ENCODE data around the gene PNMA6E. TPM values are rescaled to one million over a fixed set of nuclear protein-coding genes. Genes with fewer than 3 reads are reported as not detected.

Gene PNMA6E
- not detected for polyA plus RNA-seq (ENCODE audit: insufficient read length in 12 of 12)
- long read RNA-seq, donor 1: 0 reads
- long read RNA-seq, donor 2: 0 reads
- long read RNA-seq, donor 3: 0 reads
- long read RNA-seq, donor 4: 0 reads
- long read RNA-seq, donor 5: 0 reads
- long read RNA-seq, donor 6: 0 reads
- long read RNA-seq, donor 7: 0 reads
- long read RNA-seq, donor 8: 0 reads
- long read RNA-seq, donor 9: 0 reads
- long read RNA-seq, donor 10: 0 reads
- long read RNA-seq, donor 11: 0 reads

- DNase-seq: no peak
These were observed at the start of gene PNMA6E for GRCh38 chrX:153401133-153401764. Gene PNMA6E (minus strand): TSS chrX:153401350. CDS start chrX:153398849, 2,501 bp downstream.

GRCh38 chrX:153450949-153451277 lies 49.8 kb upstream of the PNMA6E start:
- DNase-seq: no peak

GRCh38 chrX:153450114-153450948 lies 49.2 kb upstream of the PNMA6E start:
- no peak for DNase-seq

GRCh38 chrX:153449368-153450113 lies 48.4 kb upstream of the PNMA6E start:
- DNase-seq: no peak

- DNase-seq: no peak
These were observed 47.6 kb upstream of the PNMA6E start for GRCh38 chrX:153448556-153449367.

GRCh38 chrX:153447581-153447960 lies 46.4 kb upstream of the PNMA6E start:
- no peak for DNase-seq

GRCh38 chrX:153446950-153447580 lies 45.9 kb upstream of the PNMA6E start:
- DNase-seq: no peak

- no peak for DNase-seq
These were observed 45.4 kb upstream of the PNMA6E start for GRCh38 chrX:153446636-153446936.

GRCh38 chrX:153445856-153446635 lies 44.9 kb upstream of the PNMA6E start, which contains the start of gene TREX2:
Gene TREX2 (minus strand): TSS chrX:153446056. CDS start chrX:153445430, 626 bp downstream.
- no peak for DNase-seq

GRCh38 chrX:153445106-153445855 lies 44.1 kb upstream of the PNMA6E start:
- no peak for DNase-seq

- DNase-seq: no peak
These were observed 43.3 kb upstream of the PNMA6E start for GRCh38 chrX:153444333-153445011.

GRCh38 chrX:153443476-153444332 lies 42.6 kb upstream of the PNMA6E start:
- no peak for DNase-seq

- no peak for DNase-seq
These were observed 41.3 kb upstream of the PNMA6E start for GRCh38 chrX:153442463-153442862.

GRCh38 chrX:153441981-153442380 lies 40.8 kb upstream of the PNMA6E start:
- DNase-seq: no peak

GRCh38 chrX:153441296-153441695 lies 40.1 kb upstream of the PNMA6E start:
- DNase-seq: no peak

- no peak for DNase-seq
These were observed 39.5 kb upstream of the PNMA6E start for GRCh38 chrX:153440556-153441135.

- no peak for DNase-seq
These were observed 38.8 kb upstream of the PNMA6E start for GRCh38 chrX:153439977-153440376.
